ENCODE results near the gene MYT1. TPM values are rescaled to one million over a fixed set of nuclear protein-coding genes. Genes with fewer than 3 reads are reported as not detected.

The MYT1 gene
- total and polyA plus RNA-seq, 2 of the 13 experiments (the other 11 are each of a cell fraction or from before 2014, with no cell fraction given): 0.58 to 2.5 TPM

- TF ChIP-seq ZNF281 (CRISPR knock-in tag; IDR thresholded peaks at IDR 0.05; ENCODE audit: borderline replicate concordance): no peak
- no peak for TF ChIP-seq SMARCE1 (IDR thresholded peaks at IDR 0.05; ENCODE audit: borderline replicate concordance)
- TF ChIP-seq, protein P1, sequence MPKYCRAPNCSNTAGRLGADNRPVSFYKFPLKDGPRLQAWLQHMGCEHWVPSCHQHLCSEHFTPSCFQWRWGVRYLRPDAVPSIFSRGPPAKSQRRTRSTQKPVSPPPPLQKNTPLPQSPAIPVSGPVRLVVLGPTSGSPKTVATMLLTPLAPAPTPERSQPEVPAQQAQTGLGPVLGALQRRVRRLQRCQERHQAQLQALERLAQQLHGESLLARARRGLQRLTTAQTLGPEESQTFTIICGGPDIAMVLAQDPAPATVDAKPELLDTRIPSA (CRISPR knock-in tag; IDR thresholded peaks at IDR 0.05; ENCODE audit: borderline replicate concordance): no peak
- TF ChIP-seq ZNF33B (CRISPR knock-in tag; IDR thresholded peaks at IDR 0.05): no peak
- TF ChIP-seq, protein P2, sequence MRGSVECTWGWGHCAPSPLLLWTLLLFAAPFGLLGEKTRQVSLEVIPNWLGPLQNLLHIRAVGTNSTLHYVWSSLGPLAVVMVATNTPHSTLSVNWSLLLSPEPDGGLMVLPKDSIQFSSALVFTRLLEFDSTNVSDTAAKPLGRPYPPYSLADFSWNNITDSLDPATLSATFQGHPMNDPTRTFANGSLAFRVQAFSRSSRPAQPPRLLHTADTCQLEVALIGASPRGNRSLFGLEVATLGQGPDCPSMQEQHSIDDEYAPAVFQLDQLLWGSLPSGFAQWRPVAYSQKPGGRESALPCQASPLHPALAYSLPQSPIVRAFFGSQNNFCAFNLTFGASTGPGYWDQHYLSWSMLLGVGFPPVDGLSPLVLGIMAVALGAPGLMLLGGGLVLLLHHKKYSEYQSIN (CRISPR knock-in tag; IDR thresholded peaks at IDR 0.05; ENCODE audit: borderline replicate concordance): 0 out of 2 replicates have a peak, but pooled peaks have one; percentile 21
- TF ChIP-seq ZMAT3 (CRISPR knock-in tag; conservative IDR thresholded peaks at IDR 0.05): no peak
- 0 out of 2 replicates have a peak, but pooled peaks have one; percentile 12 for TF ChIP-seq MTA1 (CRISPR knock-in tag; IDR thresholded peaks at IDR 0.05; ENCODE audit: borderline replicate concordance)
- no peak for TF ChIP-seq TRIM24 (CRISPR knock-in tag; IDR thresholded peaks at IDR 0.05)
- no peak for TF ChIP-seq ZGPAT (CRISPR knock-in tag; IDR thresholded peaks at IDR 0.05)
- no peak for TF ChIP-seq ZNF317 (CRISPR knock-in tag; IDR thresholded peaks at IDR 0.05)
- TF ChIP-seq ZNF772 (CRISPR knock-in tag; IDR thresholded peaks at IDR 0.05): no peak
- no peak for TF ChIP-seq GABPB1 (CRISPR knock-in tag; IDR thresholded peaks at IDR 0.05)
- TF ChIP-seq CCDC6 (CRISPR knock-in tag; IDR thresholded peaks at IDR 0.05): no peak
- TF ChIP-seq ZNF839 (CRISPR knock-in tag; IDR thresholded peaks at IDR 0.05; ENCODE audit: borderline replicate concordance): no peak
- no peak for TF ChIP-seq IKZF4 (CRISPR knock-in tag; IDR thresholded peaks at IDR 0.05; ENCODE audit: borderline replicate concordance, low read depth, not compliant biosample characterization)
- no peak for TF ChIP-seq SNRNP70 (IDR thresholded peaks at IDR 0.05; ENCODE audit: low read depth, low read length)
Observed at GRCh38 chr20:64222291-64222735, 58.1 kb downstream of the MYT1 start (continued).

Data from HepG2 (cell line).